ENCODE results near the gene SPAG4. TPM values are rescaled to one million over a fixed set of nuclear protein-coding genes. Genes with fewer than 3 reads are reported as not detected.

The SPAG4 gene
- polyA plus RNA-seq, 1 experiment: 11.4 TPM

DNA sequence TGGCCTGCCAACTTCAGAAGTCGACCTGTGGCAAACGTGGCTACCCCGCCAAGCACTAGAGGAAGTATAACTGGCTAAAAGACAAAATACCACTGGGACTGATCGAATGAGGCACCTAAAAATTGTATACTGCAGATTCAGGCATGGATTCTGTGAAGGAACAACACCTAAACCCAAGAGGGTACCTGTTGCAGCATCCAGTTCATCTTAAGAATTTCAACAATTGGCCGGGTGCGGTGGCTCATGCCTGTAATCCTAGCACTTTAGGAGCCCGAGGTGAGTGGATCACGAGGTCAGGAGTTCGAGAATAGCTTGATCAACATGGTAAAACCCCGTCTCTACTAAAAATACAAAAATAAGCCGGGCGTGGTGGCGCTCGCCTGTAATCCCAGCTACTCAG is 27.2 kb upstream of the SPAG4 start:
- Histone ChIP-seq H3K27me3 (ENCODE audit: control insufficient read depth, insufficient read depth, low read length) (no peaks in the 10 kb centered on the region), H3K36me3 (ENCODE audit: control insufficient read depth, insufficient read depth, low read length) (no peaks in the 10 kb centered on the region), H3K4me3 (ENCODE audit: low read depth, low read length) (no peak overlapping the region)
- ChIA-PET CTCF (no interaction called here), POLR2A (interaction anchor here (0.6 kb wide), 1 partner anchor 17 kb away, joined by 4 read pairs; no protein-coding TSS in a partner anchor)
- no peak for DNase-seq (ENCODE audit: low read depth)
- TF ChIP-seq, protein P1, sequence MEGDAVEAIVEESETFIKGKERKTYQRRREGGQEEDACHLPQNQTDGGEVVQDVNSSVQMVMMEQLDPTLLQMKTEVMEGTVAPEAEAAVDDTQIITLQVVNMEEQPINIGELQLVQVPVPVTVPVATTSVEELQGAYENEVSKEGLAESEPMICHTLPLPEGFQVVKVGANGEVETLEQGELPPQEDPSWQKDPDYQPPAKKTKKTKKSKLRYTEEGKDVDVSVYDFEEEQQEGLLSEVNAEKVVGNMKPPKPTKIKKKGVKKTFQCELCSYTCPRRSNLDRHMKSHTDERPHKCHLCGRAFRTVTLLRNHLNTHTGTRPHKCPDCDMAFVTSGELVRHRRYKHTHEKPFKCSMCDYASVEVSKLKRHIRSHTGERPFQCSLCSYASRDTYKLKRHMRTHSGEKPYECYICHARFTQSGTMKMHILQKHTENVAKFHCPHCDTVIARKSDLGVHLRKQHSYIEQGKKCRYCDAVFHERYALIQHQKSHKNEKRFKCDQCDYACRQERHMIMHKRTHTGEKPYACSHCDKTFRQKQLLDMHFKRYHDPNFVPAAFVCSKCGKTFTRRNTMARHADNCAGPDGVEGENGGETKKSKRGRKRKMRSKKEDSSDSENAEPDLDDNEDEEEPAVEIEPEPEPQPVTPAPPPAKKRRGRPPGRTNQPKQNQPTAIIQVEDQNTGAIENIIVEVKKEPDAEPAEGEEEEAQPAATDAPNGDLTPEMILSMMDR (IDR thresholded peaks at IDR 0.05; ENCODE audit: insufficient read depth, low read depth, low read length): no peak

DNA sequence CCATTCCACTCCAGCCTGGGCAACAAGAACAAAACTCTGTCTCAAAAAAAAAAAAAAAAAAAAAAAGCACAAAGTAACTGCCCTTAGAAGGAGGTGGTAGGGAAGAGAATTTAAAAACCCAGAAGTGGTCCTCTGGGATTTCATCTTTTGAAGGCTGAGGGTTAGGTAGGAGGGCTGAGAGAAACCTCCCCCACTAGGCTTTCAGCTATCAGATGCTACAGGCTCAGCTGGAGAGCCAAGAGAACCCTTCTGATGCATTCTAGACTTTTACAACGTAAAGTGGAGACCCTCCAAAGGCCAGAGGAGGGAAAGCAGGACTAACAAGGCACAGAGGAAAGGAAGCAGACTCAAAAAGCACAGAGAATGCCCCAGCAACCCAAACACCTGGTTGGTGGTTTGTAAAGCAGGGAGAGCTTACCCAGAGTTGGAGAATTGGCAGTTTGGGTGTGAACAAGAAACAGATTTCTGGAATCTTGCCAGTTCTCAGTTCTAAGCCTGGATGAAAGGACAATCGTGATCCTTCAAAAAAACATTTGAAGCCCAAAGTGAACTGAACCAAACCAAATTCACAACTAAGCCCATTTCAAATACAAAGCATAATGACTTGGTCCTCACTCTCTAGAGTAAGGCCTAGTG is 23.2 kb upstream of the SPAG4 start:
- H3K36me3 ChIP-seq (ENCODE audit: control insufficient read depth, insufficient read depth, low read length): no peaks in the 10 kb centered on the region
- TF ChIP-seq, protein P1 (IDR thresholded peaks at IDR 0.05; ENCODE audit: insufficient read depth, low read depth, low read length): no peak
- DNase-seq (ENCODE audit: low read depth): no peak
- ChIA-PET CTCF (interaction anchor here (1.9 kb wide), 1 partner anchor 12 kb away, joined by 5 read pairs; no protein-coding TSS in a partner anchor), POLR2A (no interaction called here)
- no peak overlapping the region for H3K4me3 ChIP-seq (ENCODE audit: low read depth, low read length)
- H3K27me3 ChIP-seq (ENCODE audit: control insufficient read depth, insufficient read depth, low read length): peaks cover 3% of the 10 kb centered on the region

DNA sequence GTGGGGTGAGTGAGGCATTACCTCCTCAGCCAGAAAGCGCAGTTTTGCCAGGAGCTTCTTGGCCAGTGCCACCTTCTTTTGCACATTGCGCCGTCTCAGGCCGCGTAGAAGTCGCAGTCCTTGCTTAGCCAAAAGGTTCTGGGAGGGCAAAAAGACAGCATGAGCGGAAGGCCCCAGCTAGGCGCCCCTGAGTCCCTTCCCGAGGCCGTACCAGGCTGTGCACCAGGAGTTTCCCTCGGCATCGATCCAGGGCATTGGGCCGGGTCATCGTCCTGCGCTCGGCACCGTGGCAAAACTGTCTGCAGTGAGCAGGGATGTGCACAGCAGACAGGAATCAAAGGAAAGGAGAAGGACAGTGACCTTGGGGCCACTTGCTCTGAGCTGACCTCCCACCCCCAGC is 20.2 kb upstream of the SPAG4 start:
- TF ChIP-seq, protein P1 (IDR thresholded peaks at IDR 0.05; ENCODE audit: insufficient read depth, low read depth, low read length): no peak
- no peak overlapping the region for H3K4me3 ChIP-seq (ENCODE audit: low read depth, low read length)
- no peaks in the 10 kb centered on the region for H3K36me3 ChIP-seq (ENCODE audit: control insufficient read depth, insufficient read depth, low read length)
- POLR2A ChIA-PET: interaction anchor here (0.5 kb wide), 1 partner anchor 14 kb away, joined by 6 read pairs; no protein-coding TSS in a partner anchor
- CTCF ChIA-PET: interaction anchor here (1.1 kb wide), 1 partner anchor 24 kb away, joined by 3 read pairs; no protein-coding TSS in a partner anchor
- DNase-seq (ENCODE audit: low read depth): no peak
- H3K27me3 ChIP-seq (ENCODE audit: control insufficient read depth, insufficient read depth, low read length): peaks cover 10% of the 10 kb centered on the region

DNA sequence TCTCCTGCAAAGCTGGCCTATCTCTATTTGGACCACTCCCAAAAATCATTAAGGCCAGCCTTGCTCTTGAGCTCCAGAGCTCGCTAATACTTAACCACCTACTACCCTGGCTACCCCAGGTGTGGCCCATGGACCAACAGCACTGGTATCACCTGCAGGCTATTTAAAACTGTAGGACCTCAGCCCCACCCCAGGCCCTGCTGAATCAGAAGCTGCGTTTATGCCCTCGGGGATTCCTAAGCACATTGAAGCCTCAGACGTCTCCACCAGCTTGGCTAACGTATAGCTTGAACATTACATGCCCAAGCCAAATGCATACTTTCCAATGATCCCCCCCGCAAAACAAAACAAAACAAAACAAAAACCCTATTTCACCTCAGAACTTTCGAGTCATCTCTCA is 19.7 kb upstream of the SPAG4 start:
- CTCF ChIA-PET: interaction anchor here (1.1 kb wide), 1 partner anchor 23 kb away, joined by 3 read pairs; no protein-coding TSS in a partner anchor
- peaks cover 10% of the 10 kb centered on the region for H3K27me3 ChIP-seq (ENCODE audit: control insufficient read depth, insufficient read depth, low read length)
- H3K36me3 ChIP-seq (ENCODE audit: control insufficient read depth, insufficient read depth, low read length): no peaks in the 10 kb centered on the region
- DNase-seq (ENCODE audit: low read depth): no peak
- H3K4me3 ChIP-seq (ENCODE audit: low read depth, low read length): no peak overlapping the region
- POLR2A ChIA-PET: interaction anchor here (0.5 kb wide), 1 partner anchor 14 kb away, joined by 6 read pairs; no protein-coding TSS in a partner anchor
- TF ChIP-seq, protein P1 (IDR thresholded peaks at IDR 0.05; ENCODE audit: insufficient read depth, low read depth, low read length): no peak

DNA sequence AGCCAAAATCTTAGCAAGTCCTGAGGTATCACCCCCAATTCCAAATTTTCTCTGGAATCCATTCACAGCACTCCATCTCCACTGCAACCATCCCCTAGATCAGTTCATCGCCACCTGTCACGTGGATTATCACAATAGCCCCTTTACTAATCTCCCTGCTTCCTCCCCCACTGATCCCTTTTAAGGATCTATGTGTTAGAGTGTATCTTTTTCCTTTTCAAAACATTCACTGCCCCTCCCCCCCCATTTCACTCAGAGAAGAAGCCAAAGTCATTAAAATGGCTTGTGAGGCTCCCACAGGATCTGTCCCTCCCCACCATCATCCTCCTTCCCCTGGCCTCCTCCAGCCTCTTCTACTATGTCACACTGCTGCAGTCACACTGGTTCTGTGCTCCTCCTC is 18.4 kb upstream of the SPAG4 start:
- no peak for DNase-seq (ENCODE audit: low read depth)
- Histone ChIP-seq H3K4me3 (ENCODE audit: low read depth, low read length) (no peak overlapping the region), H3K27me3 (ENCODE audit: control insufficient read depth, insufficient read depth, low read length) (peaks cover 11% of the 10 kb centered on the region), H3K36me3 (ENCODE audit: control insufficient read depth, insufficient read depth, low read length) (no peaks in the 10 kb centered on the region)
- ChIA-PET POLR2A (no interaction called here), CTCF (no interaction called here)
- TF ChIP-seq, protein P1 (IDR thresholded peaks at IDR 0.05; ENCODE audit: insufficient read depth, low read depth, low read length): no peak
